IMR-90 (cell line): ENCODE data around the gene PCBD1. TPM values are rescaled to one million over a fixed set of nuclear protein-coding genes. Genes with fewer than 3 reads are reported as not detected.

ENCODE experiments used
- ATAC-seq: fragments of 200-7000 bp; cut with Tn5 transposase; 2 replicates; pipeline ENCODE4 v1.9.1; 2020; ENCODE audit warnings: low read depth, mild to moderate bottlenecking, moderate library complexity
- BruUV-seq: library from RNA; stranded (reverse); fragments of 400-500 nt; replicated peaks from 2 replicates; lab custom pipeline; 2021; lab: Mats Ljungman, UMichigan
- CTCF ChIA-PET: fragments of 300-600 bp; formaldehyde crosslinking; extraction: SDS; loops from one replicate; lab custom pipeline; 2021; ENCODE audit warnings: antibody characterized with exemption; lab: Yijun Ruan, JAX
- POLR2A ChIA-PET: fragments of 300-600 bp; sonication (Branson Sonifier 250); formaldehyde crosslinking; loops from one replicate; lab custom pipeline; 2022; ENCODE audit warnings: antibody characterized with exemption; ENCODE audit not compliant: unreplicated experiment; lab: Charles Lee
- DNase-seq: peaks from one replicate; pipeline ENCODE4 v3.0.0; 2013
- H2AFZ ChIP-seq: replicated peaks from 2 replicates; pipeline ENCODE3; 2013; ENCODE audit warnings: low read length, mild to moderate bottlenecking; ENCODE audit not compliant: poor library complexity
- H2AK5ac ChIP-seq: 2 replicates; pipeline ENCODE4 v1.6.1; 2013; ENCODE audit warnings: low read depth, low read length, inconsistent platforms
- H2AK9ac ChIP-seq: replicated peaks from 2 replicates; pipeline ENCODE3; 2013; ENCODE audit warnings: mild to moderate bottlenecking, low read depth, low read length, moderate library complexity; ENCODE audit not compliant: poor library complexity
- H2BK120ac ChIP-seq: 2 replicates; pipeline ENCODE4 v1.6.1; 2013; ENCODE audit warnings: low read depth, low read length, inconsistent platforms
- H2BK15ac ChIP-seq: 3 replicates; pipeline ENCODE4 v1.6.1; 2013; ENCODE audit warnings: low read depth, low read length, inconsistent platforms
- H2BK20ac ChIP-seq: 2 replicates; pipeline ENCODE4 v1.6.1; 2013; ENCODE audit warnings: low read depth, mild to moderate bottlenecking, inconsistent platforms, low read length, moderate library complexity
- H2BK5ac ChIP-seq: 2 replicates; pipeline ENCODE4 v1.6.1; 2013; ENCODE audit warnings: mild to moderate bottlenecking, low read depth, low read length, inconsistent platforms; ENCODE audit not compliant: poor library complexity, severe bottlenecking
- H3K14ac ChIP-seq: replicated peaks from 2 replicates; pipeline ENCODE4 v1.6.1; 2013; ENCODE audit warnings: low read depth, low read length, inconsistent platforms
- H3K18ac ChIP-seq: 2 replicates; pipeline ENCODE4 v1.6.1; 2013; ENCODE audit warnings: low read depth, low read length, control low read depth
- H3K23ac ChIP-seq: 2 replicates; pipeline ENCODE4 v1.6.1; 2013; ENCODE audit warnings: low read depth, low read length, inconsistent platforms
- H3K27ac ChIP-seq: 2 replicates; pipeline ENCODE4 v1.5.1; 2013; ENCODE audit warnings: mild to moderate bottlenecking, control low read depth, low read length; ENCODE audit not compliant: insufficient read depth
- H3K27me3 ChIP-seq: 2 replicates; pipeline ENCODE4 v1.6.1; 2013; ENCODE audit warnings: low read length; ENCODE audit not compliant: control insufficient read depth, insufficient read depth
- H3K36me3 ChIP-seq: 2 replicates; pipeline ENCODE4 v1.6.1; 2013; ENCODE audit warnings: low read length, mixed read lengths; ENCODE audit not compliant: control insufficient read depth, insufficient read depth
- H3K4ac ChIP-seq: 2 replicates; pipeline ENCODE4 v1.6.1; 2013; ENCODE audit warnings: low read depth, low read length, inconsistent platforms
- H3K4me1 ChIP-seq: 2 replicates; pipeline ENCODE4 v1.6.1; 2013; ENCODE audit warnings: low read length, mixed read lengths; ENCODE audit not compliant: control insufficient read depth, insufficient read depth
- H3K4me2 ChIP-seq: 2 replicates; pipeline ENCODE4 v1.6.1; 2013; ENCODE audit warnings: low read depth, mild to moderate bottlenecking, control low read depth, low read length, moderate library complexity
- H3K4me3 ChIP-seq: 2 replicates; pipeline ENCODE4 v1.5.1; 2013; ENCODE audit warnings: low read depth, mild to moderate bottlenecking, control low read depth, low read length, moderate library complexity; ENCODE audit not compliant: insufficient read depth
- H3K56ac ChIP-seq: 2 replicates; pipeline ENCODE4 v1.6.1; 2013; ENCODE audit warnings: low read length, inconsistent platforms; ENCODE audit not compliant: insufficient read depth; ENCODE audit errors: extremely low read depth
- H3K79me1 ChIP-seq, 2 experiments: 2 replicates each; pipeline ENCODE4 v1.6.1; 2013; ENCODE audit warnings: low read length in 2 of 2, inconsistent platforms in 1 of 2, low read depth in 1 of 2
- H3K9ac ChIP-seq: 2 replicates; pipeline ENCODE4 v1.6.1; 2013; ENCODE audit warnings: low read depth, low read length, control low read depth
- H3K9me1 ChIP-seq: 2 replicates; pipeline ENCODE4 v1.6.1; 2013; ENCODE audit warnings: low read length, inconsistent platforms; ENCODE audit not compliant: insufficient read depth
- H3K9me3 ChIP-seq: 2 replicates; pipeline ENCODE4 v1.6.1; 2013; ENCODE audit warnings: low read length; ENCODE audit not compliant: control insufficient read depth, insufficient read depth
- H4K20me1 ChIP-seq: 2 replicates; pipeline ENCODE4 v1.6.1; 2013; ENCODE audit warnings: low read length, inconsistent platforms; ENCODE audit not compliant: insufficient read depth
- H4K5ac ChIP-seq: 2 replicates; pipeline ENCODE4 v1.6.1; 2013; ENCODE audit warnings: mild to moderate bottlenecking, low read depth, low read length, control low read depth
- H4K8ac ChIP-seq, 2 experiments: 2 replicates each; pipeline ENCODE4 v1.6.1; 2013; ENCODE audit warnings: low read depth in 2 of 2, low read length in 2 of 2, control low read depth in 1 of 2, inconsistent platforms in 1 of 2
- H4K91ac ChIP-seq: 2 replicates; pipeline ENCODE4 v1.6.1; 2013; ENCODE audit warnings: low read depth, low read length, inconsistent platforms; ENCODE audit not compliant: insufficient read depth
- CHD1 ChIP-seq: IDR thresholded peaks from 2 replicates; pipeline ENCODE4 v1.6.1; 2012; ENCODE audit warnings: low read depth, low read length, improper control_type of control experiment
- ELK1 ChIP-seq: fragments of 150-350 bp; IDR thresholded peaks from 2 replicates; pipeline ENCODE4 v1.6.1; 2016; ENCODE audit warnings: low read depth, mild to moderate bottlenecking, low read length, moderate library complexity, borderline replicate concordance
- MAFK ChIP-seq: IDR thresholded peaks from 2 replicates; pipeline ENCODE4 v1.6.1; 2012; ENCODE audit warnings: low read depth, low read length, improper control_type of control experiment
- MAZ ChIP-seq: IDR thresholded peaks from 2 replicates; pipeline ENCODE4 v1.6.1; 2012; ENCODE audit warnings: low read depth, mild to moderate bottlenecking, low read length, improper control_type of control experiment, moderate library complexity, borderline replicate concordance
- MXI1 ChIP-seq: IDR thresholded peaks from 2 replicates; pipeline ENCODE4 v1.6.1; 2012; ENCODE audit warnings: low read depth, mild to moderate bottlenecking, low read length, moderate library complexity, borderline replicate concordance
- NFE2L2 ChIP-seq: fragments of 150-350 bp; IDR thresholded peaks from 2 replicates; pipeline ENCODE4 v1.6.1; 2016; ENCODE audit warnings: low read depth, mild to moderate bottlenecking, low read length
- RAD21 ChIP-seq: IDR thresholded peaks from 2 replicates; pipeline ENCODE4 v1.6.1; 2012; ENCODE audit warnings: low read length, improper control_type of control experiment
- WGBS, 2 experiments: methylation state at CpG; one replicate each; pipeline versions ENCODE4 v1.1.5 to v1.1.7; 2013; ENCODE audit warnings: missing lambda C conversion rate in 2 of 2; ENCODE audit not compliant: insufficient read length in 1 of 2; ENCODE audit errors: extremely low coverage in 2 of 2; 5-methylcytosine and 5-hydroxymethylcytosine counted together
- dilution Hi-C: fragments of 300-500 bp; cut with HindIII; formaldehyde crosslinking; loops from one replicate; pipeline ENCODE4 v1.14.3; 2018; ENCODE audit warnings: low sequenced_read_pairs; ENCODE audit not compliant: unreplicated experiment
- in situ Hi-C: fragments of 300-500 bp; cut with MboI; formaldehyde crosslinking; loops from 3 replicates; pipeline ENCODE4 v1.14.3; 2019; ENCODE audit warnings: low sequenced_read_pairs, inconsistent platforms, mixed read lengths
- intact Hi-C: fragments of 100-400 bp; cut with micrococcal nuclease; formaldehyde crosslinking; loops from 2 replicates; pipeline ENCODE4 v1.10.0; 2022
- polyA plus RNA-seq, 3 experiments: library from polyadenylated mRNA; depleted of rRNA; stranded (reverse); fragments of >200 nt; gene quantifications; 2 replicates each; pipeline ENCODE4 v1.2.3, GENCODE V29; 2012; ENCODE audit warnings: low replicate concordance in 1 of 3
- total RNA-seq: library from RNA; depleted of rRNA; stranded (reverse); fragments of >200 nt; gene quantifications from 2 replicates; pipeline ENCODE4 v1.2.3, GENCODE V29; 2012

Gene PCBD1
- total and polyA plus RNA-seq, 2 of the 4 experiments (the other 2 are of a cell fraction): 15.8 to 31.6 TPM

DNA sequence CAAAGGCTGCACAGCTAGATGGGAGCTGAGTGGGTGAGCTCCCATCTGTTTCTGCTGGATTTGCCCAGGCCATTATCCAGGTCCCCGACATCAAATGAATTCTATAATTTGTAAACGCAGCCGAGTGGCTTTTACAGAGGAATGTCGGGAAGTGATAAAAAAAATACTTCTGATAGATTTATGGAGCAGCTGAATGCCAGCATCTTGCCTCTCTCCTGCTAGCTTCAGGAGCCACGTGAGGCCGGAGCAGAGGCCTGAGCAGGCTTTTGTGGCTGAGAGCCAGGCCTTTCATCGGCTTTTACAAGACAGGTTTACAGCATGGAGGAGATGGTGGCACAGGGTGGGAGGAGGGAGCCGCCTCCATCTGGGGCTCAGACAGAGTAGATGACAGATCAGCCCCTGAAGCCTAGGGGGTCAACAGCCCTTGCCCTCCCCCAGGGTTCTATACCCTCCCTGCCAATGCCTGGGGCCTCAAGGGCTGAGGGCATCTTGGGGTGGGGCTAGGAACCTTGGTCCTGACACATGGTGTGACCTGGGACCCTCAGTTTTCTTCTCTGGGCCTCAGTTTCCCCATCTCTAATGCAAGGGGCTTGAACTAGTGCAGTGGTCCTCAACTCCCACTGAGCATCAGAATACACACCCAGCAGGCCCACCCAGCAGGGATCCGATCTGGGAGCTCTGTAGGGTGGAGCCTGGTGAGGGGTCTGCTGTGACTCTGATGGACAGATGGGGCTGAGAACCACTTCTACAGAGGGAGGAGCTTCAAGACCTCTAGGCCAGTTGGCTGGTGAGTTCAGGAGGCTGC lies 44.2 kb upstream of the PCBD1 start (continued):
- TF ChIP-seq MAZ: no peak

- POLR2A ChIA-PET: no interaction called here
- dilution Hi-C loops: no loop called here
- 67% methylated on average over 3 of the region's 15 CpGs; no CpG with 5 or more reads in 1 of the 2 experiments for WGBS, 2 experiments
Measured at GRCh38 chr10:70931168-70931815, 42.9 kb upstream of the PCBD1 start.

More at GRCh38 chr10:70931168-70931815, 42.9 kb upstream of the PCBD1 start:
- Histone ChIP-seq H2BK5ac (no peak overlapping the region), H2AFZ (peak overlapping the region; percentile 43), H3K14ac (no peak overlapping the region), H3K4me3 (no peak overlapping the region), H3K4me1 (no peaks in the 10 kb centered on the region), H3K27me3 (peaks cover 80% of the 10 kb centered on the region), H2BK120ac (no peak overlapping the region), H4K20me1 (no peaks in the 10 kb centered on the region), H4K91ac (no peak overlapping the region), H3K27ac (no peak overlapping the region), H3K4ac (no peak overlapping the region), H4K8ac (no peak overlapping the region), H2BK20ac (no peak overlapping the region), H3K56ac (no peak overlapping the region), H3K36me3 (no peaks in the 10 kb centered on the region), H2BK15ac (no peak overlapping the region), H3K79me1 (no peaks in the 10 kb centered on the region), H3K23ac (no peak overlapping the region), H3K18ac (no peak overlapping the region), H3K9me1 (no peaks in the 10 kb centered on the region), H3K4me2 (no peak overlapping the region), H4K5ac (no peak overlapping the region), H2AK5ac (no peak overlapping the region), H3K9me3 (no peaks in the 10 kb centered on the region), H3K9ac (no peak overlapping the region), H2AK9ac (no peak overlapping the region)
- CTCF ChIA-PET: interaction anchor here (1.2 kb wide), 1 partner anchor 353 kb away, joined by 3 read pairs; no protein-coding TSS in a partner anchor
- TF ChIP-seq MAFK (no peak), CHD1 (no peak), ELK1 (no peak), MXI1 (no peak), RAD21 (no peak), NFE2L2 (no peak)
- DNase-seq: peak; percentile 37
- 0 out of 2 replicates have a peak, but pooled peaks have one; percentile 11 for ATAC-seq
- no TSS peak for BruUV-seq
- in situ Hi-C loops: no loop called here
- intact Hi-C loops: no loop called here
